Measurements from ENCODE around the gene TSPY10.
"Not testable (repeated sequence)": the region's sequence is repeated elsewhere in the genome, so short reads cannot be mapped to it uniquely, and the experiment has no call there.

TSPY10 gene, protein sequence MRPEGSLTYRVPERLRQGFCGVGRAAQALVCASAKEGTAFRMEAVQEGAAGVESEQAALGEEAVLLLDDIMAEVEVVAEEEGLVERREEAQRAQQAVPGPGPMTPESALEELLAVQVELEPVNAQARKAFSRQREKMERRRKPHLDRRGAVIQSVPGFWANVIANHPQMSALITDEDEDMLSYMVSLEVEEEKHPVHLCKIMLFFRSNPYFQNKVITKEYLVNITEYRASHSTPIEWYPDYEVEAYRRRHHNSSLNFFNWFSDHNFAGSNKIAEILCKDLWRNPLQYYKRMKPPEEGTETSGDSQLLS

GRCh38 chrY:9527580-9527979 is at the start of gene TSPY10:
Gene TSPY10, plus strand, starts transcription at chrY:9527880. Its CDS starts 46 bp downstream, at chrY:9527926.
- not testable (repeated sequence) for DNase-seq

DNA sequence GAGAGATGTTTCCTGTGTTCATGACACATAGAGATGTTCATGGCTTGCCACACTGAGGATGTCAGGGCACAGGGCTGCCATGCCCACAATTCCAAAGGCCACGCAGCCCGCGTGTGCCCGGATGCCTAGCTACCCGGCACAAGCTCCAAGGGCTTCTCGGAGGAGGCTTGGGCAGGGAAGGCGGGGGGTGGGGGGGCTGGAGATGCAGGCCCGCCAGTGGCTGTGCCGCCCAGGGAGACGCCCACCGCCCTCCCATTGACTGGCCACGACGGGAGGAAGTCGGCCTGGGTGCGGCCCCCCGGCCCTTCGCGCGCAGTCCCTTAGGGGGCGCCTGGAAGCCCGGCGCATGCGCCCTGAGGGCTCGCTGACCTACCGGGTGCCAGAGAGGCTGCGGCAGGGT is 40.7 kb upstream of the TSPY10 start, which contains the start of gene TSPY9:
Gene TSPY9 (plus strand): TSS at position 301 of the 400 bp plus-strand sequence. CDS start 46 bp downstream, at position 347.
- not testable (repeated sequence) for DNase-seq

- not testable (repeated sequence) for DNase-seq
Observed at GRCh38 chrY:9504396-9504795, 23.3 kb upstream of the TSPY10 start.

- DNase-seq: not testable (repeated sequence)
Observed at GRCh38 chrY:9516287-9516686, 11.4 kb upstream of the TSPY10 start.

All from activated CD4-positive, alpha-beta T cell treated with anti-CD3 and anti-CD28 coated beads, Interleukin-10, Interleukin-2, amounts not matched to agents 100 ng/mL and 50 ng/mL, durations not matched to agents 16 hours and 8 hours (primary cell).